AG10803 (cell line): Measurements from ENCODE around the gene SLC25A21.
"Not testable (repeated sequence)": the region's sequence is repeated elsewhere in the genome, so short reads cannot be mapped to it uniquely, and the experiment has no call there.

ENCODE experiments used
- DNase-seq: peaks from one replicate; pipeline ENCODE4 v3.0.0; 2010; ENCODE audit warnings: low read depth
- H3K4me3 ChIP-seq: 2 replicates; pipeline ENCODE4 v1.5.1; 2011; ENCODE audit warnings: mild to moderate bottlenecking, low read length, control low read depth
- CTCF ChIP-seq: conservative IDR thresholded peaks from 2 replicates; pipeline ENCODE4 v1.5.1; 2011; ENCODE audit warnings: mild to moderate bottlenecking, low read length, control low read depth, inconsistent platforms

Gene SLC25A21

GRCh38 chr14:37168721-37169120 lies 3.7 kb downstream of the SLC25A21 start:
- DNase-seq, result no peak
- no peak overlapping the region for H3K4me3 ChIP-seq

GRCh38 chr14:37167151-37168047 lies 5.0 kb downstream of the SLC25A21 start:
- H3K4me3 ChIP-seq, result no peak overlapping the region
- no peak for TF ChIP-seq CTCF
- no peak for DNase-seq

More at GRCh38 chr14:37168721-37169120, 3.7 kb downstream of the SLC25A21 start:
- no peak for TF ChIP-seq CTCF

GRCh38 chr14:37165794-37166193 lies 6.6 kb downstream of the SLC25A21 start:
- TF ChIP-seq CTCF, result no peak
- no peak overlapping the region for H3K4me3 ChIP-seq
- DNase-seq, result no peak

GRCh38 chr14:37162307-37162706 lies 10.1 kb downstream of the SLC25A21 start:
- not testable (repeated sequence) for H3K4me3 ChIP-seq, DNase-seq

- TF ChIP-seq CTCF, result no peak
- no peak for DNase-seq
- H3K4me3 ChIP-seq, result no peak overlapping the region
Observed at GRCh38 chr14:37157987-37158386, 14.4 kb downstream of the SLC25A21 start.

- no peak for DNase-seq
- no peak for TF ChIP-seq CTCF
- H3K4me3 ChIP-seq, result no peak overlapping the region
Observed at GRCh38 chr14:37153483-37153882, 18.9 kb downstream of the SLC25A21 start.

GRCh38 chr14:37153005-37153404 lies 19.4 kb downstream of the SLC25A21 start:
- no peak overlapping the region for H3K4me3 ChIP-seq
- DNase-seq, result no peak
- TF ChIP-seq CTCF, result no peak
